ENCODE data around the gene MALL. TPM values are rescaled to one million over a fixed set of nuclear protein-coding genes. Genes with fewer than 3 reads are reported as not detected.

Gene MALL
- total RNA-seq, 1 experiment from 2014 or later, result 26.1 TPM

DNA sequence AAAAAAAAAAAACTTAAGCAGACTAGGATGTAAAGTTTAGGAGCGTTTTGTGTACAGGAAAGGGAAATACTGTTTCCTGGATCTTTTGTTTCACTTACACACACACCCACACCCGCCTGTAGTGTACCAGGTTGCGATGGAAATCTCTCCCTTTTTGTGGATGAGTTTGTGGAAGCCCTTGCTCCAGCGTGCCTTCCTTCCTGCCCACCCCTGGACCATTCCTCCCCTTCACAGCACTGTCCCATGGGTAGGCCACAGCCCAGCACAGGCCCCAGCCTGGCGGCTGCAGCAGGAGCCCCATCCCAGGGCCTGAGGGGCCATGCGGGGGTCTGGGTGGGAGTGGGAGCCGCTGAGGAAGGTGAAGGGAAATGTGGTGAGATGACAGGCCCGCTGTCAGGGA lies 15.1 kb downstream of the MALL start:
- Histone ChIP-seq H3K36me3 (ENCODE audit: control insufficient read depth, insufficient read depth, low read length) (no peaks in the 10 kb centered on the region), H3K4me3 (ENCODE audit: low read depth, low read length) (no peak overlapping the region), H3K4me1 (peaks cover 30% of the 10 kb centered on the region), H3K27me3 (replicated peaks; ENCODE audit: control insufficient read depth, insufficient read depth, low read length) (no peaks in the 10 kb centered on the region), H3K9me3 (no peaks in the 10 kb centered on the region)
- H3K36me3 Mint-ChIP-seq (ENCODE audit: insufficient read depth, unreplicated experiment), result no peaks in the 10 kb centered on the region
- no peak for DNase-seq
- BruUV-seq (replicated peaks), result no TSS peak
- intact Hi-C loops (cut with micrococcal nuclease; ENCODE audit: unreplicated experiment), result no loop called here
- H3K27me3 Mint-ChIP-seq (ENCODE audit: insufficient read depth, unreplicated experiment), result no peaks in the 10 kb centered on the region
- H3K9me3 Mint-ChIP-seq (ENCODE audit: unreplicated experiment), result no peaks in the 10 kb centered on the region
- no peak overlapping the region for H3K4me3 Mint-ChIP-seq (ENCODE audit: unreplicated experiment)
- peaks cover 22% of the 10 kb centered on the region for H3K4me1 Mint-ChIP-seq (ENCODE audit: low read depth, unreplicated experiment)
- POLR2A ChIA-PET, result no interaction called here
- CTCF ChIA-PET, result no interaction called here
- TF ChIP-seq, protein P1, sequence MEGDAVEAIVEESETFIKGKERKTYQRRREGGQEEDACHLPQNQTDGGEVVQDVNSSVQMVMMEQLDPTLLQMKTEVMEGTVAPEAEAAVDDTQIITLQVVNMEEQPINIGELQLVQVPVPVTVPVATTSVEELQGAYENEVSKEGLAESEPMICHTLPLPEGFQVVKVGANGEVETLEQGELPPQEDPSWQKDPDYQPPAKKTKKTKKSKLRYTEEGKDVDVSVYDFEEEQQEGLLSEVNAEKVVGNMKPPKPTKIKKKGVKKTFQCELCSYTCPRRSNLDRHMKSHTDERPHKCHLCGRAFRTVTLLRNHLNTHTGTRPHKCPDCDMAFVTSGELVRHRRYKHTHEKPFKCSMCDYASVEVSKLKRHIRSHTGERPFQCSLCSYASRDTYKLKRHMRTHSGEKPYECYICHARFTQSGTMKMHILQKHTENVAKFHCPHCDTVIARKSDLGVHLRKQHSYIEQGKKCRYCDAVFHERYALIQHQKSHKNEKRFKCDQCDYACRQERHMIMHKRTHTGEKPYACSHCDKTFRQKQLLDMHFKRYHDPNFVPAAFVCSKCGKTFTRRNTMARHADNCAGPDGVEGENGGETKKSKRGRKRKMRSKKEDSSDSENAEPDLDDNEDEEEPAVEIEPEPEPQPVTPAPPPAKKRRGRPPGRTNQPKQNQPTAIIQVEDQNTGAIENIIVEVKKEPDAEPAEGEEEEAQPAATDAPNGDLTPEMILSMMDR (IDR thresholded peaks at IDR 0.05; ENCODE audit: insufficient read depth in 1 of 2, low read depth in 1 of 2, low read length in 1 of 2, severe bottlenecking in 1 of 2, unreplicated experiment in 1 of 2), result no peak
- no peak overlapping the region for H3K27ac Mint-ChIP-seq (ENCODE audit: unreplicated experiment)

GRCh38 chr2:110099471-110100225 lies 16.0 kb downstream of the MALL start:
- H3K27ac Mint-ChIP-seq (ENCODE audit: unreplicated experiment), result no peak overlapping the region
- no peaks in the 10 kb centered on the region for H3K36me3 ChIP-seq (ENCODE audit: control insufficient read depth, insufficient read depth, low read length)
- no peaks in the 10 kb centered on the region for H3K27me3 Mint-ChIP-seq (ENCODE audit: insufficient read depth, unreplicated experiment)
- no peaks in the 10 kb centered on the region for H3K27me3 ChIP-seq (replicated peaks; ENCODE audit: control insufficient read depth, insufficient read depth, low read length)
- no peaks in the 10 kb centered on the region for H3K9me3 Mint-ChIP-seq (ENCODE audit: unreplicated experiment)
- H3K36me3 Mint-ChIP-seq (ENCODE audit: insufficient read depth, unreplicated experiment), result no peaks in the 10 kb centered on the region
- no peak overlapping the region for H3K4me3 ChIP-seq (ENCODE audit: low read depth, low read length)
- TF ChIP-seq, protein P1 (IDR thresholded peaks at IDR 0.05; ENCODE audit: insufficient read depth in 1 of 2, low read depth in 1 of 2, low read length in 1 of 2, severe bottlenecking in 1 of 2, unreplicated experiment in 1 of 2), result no peak
- BruUV-seq (replicated peaks), result no TSS peak
- H3K4me1 ChIP-seq, result peaks cover 22% of the 10 kb centered on the region
- no peak overlapping the region for H3K4me3 Mint-ChIP-seq (ENCODE audit: unreplicated experiment)
- POLR2A ChIA-PET, result no interaction called here
- H3K4me1 Mint-ChIP-seq (ENCODE audit: low read depth, unreplicated experiment), result peaks cover 14% of the 10 kb centered on the region
- CTCF ChIA-PET, result interaction anchor here (1.4 kb wide), 1 partner anchor 16 kb away, joined by 4 read pairs; the partner anchor contains the start of gene MALL
- intact Hi-C loops (cut with micrococcal nuclease; ENCODE audit: unreplicated experiment), result no loop called here
- no peaks in the 10 kb centered on the region for H3K9me3 ChIP-seq
- DNase-seq, result no peak

DNA sequence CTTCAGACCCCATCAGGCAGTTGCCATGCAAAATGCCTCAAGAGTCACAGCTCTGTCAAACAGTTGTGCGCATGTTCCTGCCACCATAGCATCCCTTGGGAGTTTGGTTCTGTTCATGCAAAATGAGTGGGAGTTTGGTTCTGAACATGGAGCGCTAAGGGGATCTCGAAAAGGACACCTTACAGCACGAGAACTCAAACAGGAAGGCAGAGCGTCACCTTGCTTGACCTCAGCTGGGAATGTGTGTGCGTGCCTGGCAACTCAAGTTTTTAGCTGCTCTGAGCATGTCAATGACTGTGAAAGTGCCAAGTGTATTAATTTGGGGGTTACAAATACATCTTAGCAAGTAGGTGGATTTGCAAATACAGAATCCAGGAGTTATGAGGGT lies 16.6 kb downstream of the MALL start:
- no peak overlapping the region for H3K4me3 ChIP-seq (ENCODE audit: low read depth, low read length)
- Mint-ChIP-seq H3K36me3 (ENCODE audit: insufficient read depth, unreplicated experiment) (no peaks in the 10 kb centered on the region), H3K9me3 (ENCODE audit: unreplicated experiment) (no peaks in the 10 kb centered on the region), H3K27me3 (ENCODE audit: insufficient read depth, unreplicated experiment) (no peaks in the 10 kb centered on the region), H3K27ac (ENCODE audit: unreplicated experiment) (no peak overlapping the region), H3K4me1 (ENCODE audit: low read depth, unreplicated experiment) (peaks cover 8% of the 10 kb centered on the region), H3K4me3 (ENCODE audit: unreplicated experiment) (no peak overlapping the region)
- no peaks in the 10 kb centered on the region for H3K9me3 ChIP-seq
- no peaks in the 10 kb centered on the region for H3K36me3 ChIP-seq (ENCODE audit: control insufficient read depth, insufficient read depth, low read length)
- intact Hi-C loops (cut with micrococcal nuclease; ENCODE audit: unreplicated experiment), result no loop called here
- TF ChIP-seq, protein P1 (IDR thresholded peaks at IDR 0.05; ENCODE audit: insufficient read depth in 1 of 2, low read depth in 1 of 2, low read length in 1 of 2, severe bottlenecking in 1 of 2, unreplicated experiment in 1 of 2), result no peak
- H3K27me3 ChIP-seq (replicated peaks; ENCODE audit: control insufficient read depth, insufficient read depth, low read length), result no peaks in the 10 kb centered on the region
- no TSS peak for BruUV-seq (replicated peaks)
- CTCF ChIA-PET, result interaction anchor here (1.4 kb wide), 1 partner anchor 17 kb away, joined by 4 read pairs; the partner anchor contains the start of gene MALL
- H3K4me1 ChIP-seq, result peaks cover 17% of the 10 kb centered on the region
- no peak for DNase-seq
- POLR2A ChIA-PET, result no interaction called here
